SHP77 treated with DMSO at 0.1 percent for 48 hours (cell line): ENCODE measurements around the gene URB1.
A peak's percentile ranks its signal among the peaks of the same experiment; 100 is the strongest.
"Not testable (repeated sequence)": the region's sequence is repeated elsewhere in the genome, so short reads cannot be mapped to it uniquely, and the experiment has no call there.

ENCODE experiments used
- DNase-seq: peaks from one replicate; lab custom pipeline; 2025; lab: John Stamatoyannopoulos, UW

Gene URB1

DNA sequence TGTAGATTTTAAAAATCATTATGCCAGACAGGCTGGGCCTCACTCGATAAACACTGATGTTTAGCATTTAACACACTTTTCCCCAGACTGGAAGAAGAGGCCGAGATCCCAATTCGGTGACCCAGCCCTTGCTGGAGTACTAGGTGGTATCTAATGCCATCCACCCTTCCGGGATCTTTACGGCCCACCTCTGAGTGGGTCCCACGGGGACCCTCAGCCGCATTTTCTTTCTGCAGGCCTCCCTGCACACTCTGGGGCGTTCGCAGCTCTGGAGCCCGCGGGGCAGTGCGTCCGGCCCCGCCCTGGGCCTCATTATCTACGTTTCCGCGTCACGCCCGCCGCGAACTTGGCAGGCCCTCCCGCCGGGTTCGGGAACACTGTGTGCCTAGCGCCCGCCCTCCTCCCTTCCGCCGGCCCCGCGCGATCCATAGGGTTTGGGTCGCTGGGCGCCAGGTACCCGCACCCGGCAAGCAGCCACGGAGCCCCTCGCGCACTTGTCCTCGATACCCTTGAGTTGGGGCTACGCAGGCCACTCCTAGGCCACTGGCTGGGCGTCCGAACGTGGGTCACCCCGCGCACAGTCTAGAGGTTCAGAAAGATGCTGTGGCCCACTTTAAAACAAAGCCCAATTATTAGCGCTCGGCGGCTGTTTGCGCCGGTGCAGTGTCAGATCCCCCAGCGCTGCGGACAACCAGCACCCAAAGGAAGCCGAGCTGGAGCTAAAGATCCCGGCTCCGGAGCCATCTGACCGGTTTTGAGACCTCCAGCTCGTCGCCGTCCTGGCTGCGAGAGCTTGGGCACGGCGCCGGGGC lies 18.7 kb upstream of the URB1 start:
- DNase-seq = no peak

- no peak for DNase-seq
Observed at GRCh38 chr21:32410916-32411315, 18.1 kb upstream of the URB1 start.

DNA sequence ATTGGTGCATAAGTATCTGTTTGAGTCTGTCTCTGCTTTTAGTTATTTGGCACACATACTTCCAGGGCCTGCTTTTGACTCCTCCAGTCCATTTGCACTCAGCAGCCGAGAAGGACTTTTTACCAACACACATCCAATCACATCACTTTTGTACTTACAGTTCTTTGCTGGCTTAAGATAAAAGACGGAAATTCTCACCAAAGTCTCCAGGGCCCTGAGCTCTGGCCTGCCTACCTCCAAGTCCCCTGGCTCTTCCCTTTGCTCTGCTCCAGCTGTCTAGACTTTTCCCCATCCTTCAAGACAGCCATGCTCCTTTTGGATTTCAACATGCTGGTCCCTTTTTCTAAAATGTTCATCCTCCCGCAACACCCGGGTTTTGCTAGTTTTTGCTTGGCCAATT lies 17.5 kb upstream of the URB1 start:
- no peak for DNase-seq

DNA sequence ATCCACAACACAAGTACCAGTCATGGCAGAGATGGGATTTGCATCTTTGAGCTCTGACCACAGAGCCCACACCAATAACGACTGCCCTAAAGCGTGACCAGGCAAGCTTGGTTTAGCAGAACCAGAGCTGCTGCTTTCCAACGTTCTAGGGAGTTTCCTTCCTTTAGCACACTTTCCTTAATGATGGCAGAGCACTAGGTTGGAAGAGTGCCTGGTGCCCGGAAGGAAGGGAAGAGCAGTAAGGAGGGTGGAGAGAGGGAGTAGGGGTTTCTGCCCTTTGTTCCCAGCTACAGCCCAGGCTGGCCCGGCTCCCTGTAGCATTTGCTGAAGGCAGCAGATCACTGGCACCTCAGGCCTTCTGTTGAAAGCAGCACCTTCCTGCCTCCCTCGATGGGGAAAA lies 13.6 kb upstream of the URB1 start:
- no peak for DNase-seq

- DNase-seq = peak; percentile 19
Observed at GRCh38 chr21:32403201-32403777, 10.5 kb upstream of the URB1 start.

- no peak for DNase-seq
Observed at GRCh38 chr21:32393677-32394001, 827 bp upstream of the URB1 start.

GRCh38 chr21:32392299-32392879 lies 423 bp downstream of the URB1 start:
- no peak for DNase-seq

- no peak for DNase-seq
Observed at GRCh38 chr21:32391755-32392154, 1.1 kb downstream of the URB1 start.

- DNase-seq = not testable (repeated sequence)
Observed at GRCh38 chr21:32390537-32391224, 2.1 kb downstream of the URB1 start.

DNA sequence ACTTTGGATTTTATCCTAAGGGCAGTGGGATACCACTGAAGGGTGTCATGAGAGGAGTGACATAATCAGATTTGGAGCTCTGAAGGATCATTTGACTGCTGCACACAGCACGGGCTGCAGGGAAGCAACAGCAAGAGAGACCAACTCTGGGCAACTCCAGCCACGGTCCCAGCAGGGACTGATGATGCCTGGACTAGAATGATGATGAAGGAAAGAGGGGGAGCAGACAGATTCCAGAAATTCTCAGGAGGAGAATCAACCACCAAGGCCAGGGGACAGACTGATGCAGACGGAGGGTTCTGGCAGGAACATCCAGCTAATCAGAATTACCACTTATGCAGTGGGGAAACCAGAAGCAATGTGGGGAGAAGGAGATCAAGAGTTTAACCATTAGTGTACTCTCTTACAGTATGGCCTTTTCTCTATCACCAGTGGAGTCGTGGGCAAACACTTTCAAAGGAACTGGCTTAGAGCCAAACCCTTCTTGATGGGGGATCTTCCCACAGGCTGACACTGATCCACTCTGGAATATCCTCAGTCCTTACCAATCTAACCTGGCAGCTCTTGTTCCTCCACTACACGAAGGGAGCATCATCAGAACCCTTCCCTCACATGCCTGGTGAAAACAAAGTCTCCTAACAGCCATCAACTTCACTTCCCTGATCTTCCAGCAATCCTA lies 3.3 kb downstream of the URB1 start:
- no peak for DNase-seq

DNA sequence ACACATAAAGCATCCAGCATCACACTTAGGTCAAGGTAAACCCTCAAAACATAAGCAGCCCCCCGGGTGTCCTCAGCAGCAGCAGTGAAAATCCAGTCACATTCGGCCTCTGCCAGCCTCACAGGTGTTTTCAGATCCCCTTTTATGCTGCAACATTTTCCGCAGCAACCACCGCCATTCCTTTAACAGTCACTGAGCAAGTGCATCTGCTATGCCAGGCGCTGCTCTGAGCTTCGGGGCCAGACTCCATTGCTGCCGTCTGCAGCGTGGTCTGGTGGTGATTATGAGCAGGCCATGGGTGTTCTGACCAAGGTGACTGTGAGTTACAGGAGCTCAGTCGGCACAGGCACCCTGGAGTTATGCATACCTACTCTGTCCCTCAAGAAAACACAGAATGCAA lies 4.5 kb downstream of the URB1 start:
- no peak for DNase-seq

DNA sequence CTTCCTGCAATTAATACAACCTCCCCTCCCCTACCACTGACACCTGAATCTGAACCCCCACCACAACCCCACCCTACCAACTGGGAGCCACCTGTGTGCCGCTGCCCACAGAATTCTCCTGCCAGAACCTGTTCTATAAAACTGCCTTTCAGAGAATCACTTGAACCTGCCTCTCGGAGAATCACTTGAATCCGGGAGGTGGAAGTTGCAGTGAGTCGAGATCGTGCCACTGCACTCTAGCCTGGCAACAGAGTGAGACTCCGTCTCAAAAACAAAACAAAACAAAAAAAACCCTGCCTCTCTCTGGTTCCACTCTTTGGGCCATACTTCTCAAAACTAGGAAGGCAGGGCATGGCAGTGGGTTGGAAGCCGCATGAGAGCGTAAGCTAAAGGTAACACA lies 5.7 kb downstream of the URB1 start:
- no peak for DNase-seq

- no peak for DNase-seq
Observed at GRCh38 chr21:32386195-32386870, 6.5 kb downstream of the URB1 start.

DNA sequence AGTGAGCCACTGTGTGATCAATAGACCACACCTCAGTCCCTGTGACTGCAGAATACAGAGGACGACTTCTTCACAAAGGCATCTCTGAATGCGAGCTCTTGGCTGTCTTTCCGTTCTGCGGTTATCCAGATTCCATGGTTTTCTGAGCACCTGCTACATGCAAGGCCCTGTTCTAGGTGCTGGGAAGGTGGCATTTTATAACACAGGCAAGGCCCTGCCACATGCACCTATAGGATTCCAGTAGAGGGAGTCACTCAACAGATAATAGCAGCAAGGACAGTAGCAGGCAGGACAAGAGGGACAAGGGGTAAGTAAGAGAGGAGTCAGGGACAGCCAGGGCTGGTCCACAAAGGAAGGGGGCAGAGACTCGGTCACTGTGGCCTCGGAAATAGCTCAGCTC lies 9.0 kb downstream of the URB1 start:
- DNase-seq = no peak

GRCh38 chr21:32382108-32382644 lies 10.6 kb downstream of the URB1 start:
- DNase-seq = no peak

- DNase-seq = no peak
Observed at GRCh38 chr21:32381571-32381970, 11.2 kb downstream of the URB1 start.

- DNase-seq = no peak
Observed at GRCh38 chr21:32380940-32381339, 11.9 kb downstream of the URB1 start.

DNA sequence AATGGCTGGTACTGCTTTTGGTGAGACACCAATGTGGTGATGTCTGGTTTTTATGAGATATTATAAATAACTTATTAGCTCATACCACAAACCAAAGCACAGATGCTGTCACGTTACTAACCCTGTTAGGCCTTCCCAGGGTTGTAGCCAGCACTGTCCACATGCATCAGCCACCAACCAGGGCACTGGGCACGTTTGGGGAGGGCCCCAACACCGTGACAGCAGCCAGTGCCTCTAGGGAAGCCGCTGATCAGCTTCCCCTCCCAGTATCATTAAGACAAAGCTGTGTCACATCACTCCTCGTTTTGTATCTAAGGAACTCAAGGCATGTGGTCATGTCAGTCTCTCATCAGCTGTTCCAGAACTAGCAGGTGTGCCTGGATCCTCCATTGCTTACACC lies 13.9 kb downstream of the URB1 start:
- no peak for DNase-seq

DNA sequence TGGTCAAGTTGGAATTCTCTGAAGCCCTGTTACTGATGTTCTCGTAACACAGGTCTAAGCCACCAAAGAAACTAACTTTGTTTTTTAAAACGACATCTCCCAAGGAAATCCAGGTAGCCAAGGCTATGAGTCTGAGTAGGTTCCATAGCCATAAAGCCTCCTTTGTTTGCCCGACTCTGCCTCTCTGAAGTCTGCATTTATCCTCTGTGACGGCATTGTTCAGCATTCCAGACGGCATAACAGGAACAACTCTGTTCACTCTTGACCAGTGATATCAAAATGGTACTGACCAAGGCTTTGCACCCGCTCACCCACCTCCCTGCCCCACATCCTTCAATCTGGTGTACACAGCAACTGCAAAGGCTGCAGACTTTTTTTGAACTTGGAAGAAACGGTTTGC lies 14.8 kb downstream of the URB1 start:
- no peak for DNase-seq

DNA sequence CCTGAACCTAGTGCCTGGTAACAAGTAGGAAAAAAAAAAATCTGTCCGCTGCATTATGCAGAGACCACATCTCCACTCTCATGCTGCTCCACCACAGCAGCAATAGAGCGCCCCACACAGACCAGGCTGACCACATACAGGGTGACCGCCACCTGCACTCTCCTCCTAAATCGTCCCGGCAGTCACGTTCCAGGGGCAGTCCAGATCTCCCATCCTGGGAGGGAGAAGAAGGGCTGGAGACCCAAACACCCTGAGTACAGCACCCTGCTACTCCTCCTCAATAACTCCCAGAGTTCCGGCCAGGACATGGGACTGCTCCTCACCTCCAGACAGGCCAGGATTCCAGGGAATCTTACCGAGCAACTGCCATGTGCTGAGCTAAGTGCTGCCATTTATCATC lies 15.3 kb downstream of the URB1 start:
- no peak for DNase-seq

- no peak for DNase-seq
Observed at GRCh38 chr21:32372755-32373154, 20.1 kb downstream of the URB1 start.

GRCh38 chr21:32371913-32372314 lies 20.9 kb downstream of the URB1 start:
- DNase-seq = no peak
